Aorta (tissue), 4 donors: Measurements from ENCODE around the gene IL1F10. TPM values are rescaled to one million over a fixed set of nuclear protein-coding genes. Genes with fewer than 3 reads are reported as not detected.

ENCODE experiments used
- polyA plus RNA-seq, 2 donors: library from polyadenylated mRNA; stranded (reverse); fragments of 200-250 nt; gene quantifications; one replicate each; pipeline ENCODE4 v1.2.3, GENCODE V29; 2013
- total RNA-seq, 2 donors: library from RNA; stranded (reverse); fragmentation: NEBNext Ultra II Directional; extraction: Animal tissue kit (Norgen Biotek cat#: 25700); gene quantifications; one replicate each; pipeline ENCODE4 v1.2.1, GENCODE V29; 2021
- donor health status: healthy with polysubstance abuse.
- donor health status: Bipolar disorder and iron deficiency.
- donor health status: DM: no; HTN: no; CAD: no.
- donor health status: DM: yes; HTN: yes; CAD: no.

IL1F10 gene
- total and polyA plus RNA-seq, 4 donors: not detected

Other genes with a start within 250 kb of the IL1F10 start
- gene IL1B, start 231.2 kb upstream of the IL1F10 start, total RNA-seq: 1 to 10 TPM; 2.8 to 9.3 TPM
- 1 to 10 TPM; 1.2 to 1.9 TPM for gene IL1B, start 231.2 kb upstream of the IL1F10 start, polyA plus RNA-seq
- not detected for gene IL37, start 156.8 kb upstream of the IL1F10 start, total RNA-seq
- not detected for gene IL37, start 156.8 kb upstream of the IL1F10 start, polyA plus RNA-seq
- gene IL36G, start 90.0 kb upstream of the IL1F10 start, total RNA-seq: not detected
- not detected for gene IL36G, start 90.0 kb upstream of the IL1F10 start, polyA plus RNA-seq
- gene IL36A, start 62.5 kb upstream of the IL1F10 start, total RNA-seq: not detected
- gene IL36A, start 62.5 kb upstream of the IL1F10 start, polyA plus RNA-seq: not detected
- not detected for gene IL36B, start 15.1 kb upstream of the IL1F10 start, total RNA-seq
- not detected for gene IL36B, start 15.1 kb upstream of the IL1F10 start, polyA plus RNA-seq
- not detected for gene IL36RN, start 8.8 kb upstream of the IL1F10 start, total RNA-seq
- not detected for gene IL36RN, start 8.8 kb upstream of the IL1F10 start, polyA plus RNA-seq
- 1 to 10 TPM; 6.0 to 7.1 TPM for gene IL1RN, start 59.6 kb downstream of the IL1F10 start, total RNA-seq
- 10 to 100 TPM in 1 of 2 donors, under 1 TPM in 1; 0.74 to 11.6 TPM for gene IL1RN, start 59.6 kb downstream of the IL1F10 start, polyA plus RNA-seq
- 10 to 100 TPM in 1 of 2 donors, 1 to 10 TPM in 1; 9.5 to 17.8 TPM for gene PSD4, start 106.0 kb downstream of the IL1F10 start, total RNA-seq
- 1 to 10 TPM in 1 of 2 donors, under 1 TPM in 1; 0.79 to 3.5 TPM for gene PSD4, start 106.0 kb downstream of the IL1F10 start, polyA plus RNA-seq
- gene PAX8, start 211.0 kb downstream of the IL1F10 start, total RNA-seq: under 1 TPM; 0.45 to 0.87 TPM
- under 1 TPM in 1 of 2 donors, not detected in 1; 1.00 TPM for gene PAX8, start 211.0 kb downstream of the IL1F10 start, polyA plus RNA-seq